Small intestine (tissue), 4 donors: ENCODE measurements around the gene PXK. TPM values are rescaled to one million over a fixed set of nuclear protein-coding genes. Genes with fewer than 3 reads are reported as not detected.

ENCODE experiments used
- polyA plus RNA-seq, 4 donors: library from polyadenylated mRNA; stranded (reverse) in 3 of 4; unstranded in 1 of 4; fragments of 200-250 nt in 3 of 4; fragments of 120-200 nt in 1 of 4; gene quantifications; one replicate each; pipeline versions ENCODE4 v1.2.1 to v1.2.3, GENCODE V29; 2013
- donor health status: healthy with polysubstance abuse.
- donor health status: Bipolar disorder and iron deficiency.
- donor health status: healthy.

Gene PXK
- polyA plus RNA-seq, 4 donors = 5.1 to 14.2 (median 9.2) TPM

Other genes starting within 250 kb of the PXK start
- 10 to 100 TPM in 2 of 4 donors, 1 to 10 TPM in 2; 2.9 to 56.0 (median 10.6) TPM for gene DNASE1L3, start 121.9 kb upstream of the PXK start, polyA plus RNA-seq
- 10 to 100 TPM; 12.1 to 42.9 (median 32.3) TPM for gene ABHD6, start 95.1 kb upstream of the PXK start, polyA plus RNA-seq
- gene RPP14, start 26.6 kb upstream of the PXK start, polyA plus RNA-seq = 10 to 100 TPM; 11.7 to 21.6 (median 19.3) TPM
- 10 to 100 TPM in 1 of 4 donors, 1 to 10 TPM in 3; 5.4 to 13.1 (median 7.1) TPM for gene HTD2, start 26.4 kb upstream of the PXK start, polyA plus RNA-seq
- 10 to 100 TPM; 60.5 to 68.4 (median 64.9) TPM for gene PDHB, start 100.9 kb downstream of the PXK start, polyA plus RNA-seq
- gene KCTD6, start 159.2 kb downstream of the PXK start, polyA plus RNA-seq = 10 to 100 TPM in 1 of 4 donors, 1 to 10 TPM in 3; 2.4 to 22.6 (median 4.7) TPM
- 100 to 1,000 TPM in 2 of 4 donors, 10 to 100 TPM in 2; 34.5 to 156 (median 89.0) TPM for gene ACOX2, start 204.3 kb downstream of the PXK start, polyA plus RNA-seq
- 10 to 100 TPM in 1 of 4 donors, 1 to 10 TPM in 3; 1.0 to 40.7 (median 2.8) TPM for gene FAM107A, start 244.5 kb downstream of the PXK start, polyA plus RNA-seq